ENCODE data around the gene COG6.
A peak's percentile ranks its signal among the peaks of the same experiment; 100 is the strongest.

Gene COG6

DNA sequence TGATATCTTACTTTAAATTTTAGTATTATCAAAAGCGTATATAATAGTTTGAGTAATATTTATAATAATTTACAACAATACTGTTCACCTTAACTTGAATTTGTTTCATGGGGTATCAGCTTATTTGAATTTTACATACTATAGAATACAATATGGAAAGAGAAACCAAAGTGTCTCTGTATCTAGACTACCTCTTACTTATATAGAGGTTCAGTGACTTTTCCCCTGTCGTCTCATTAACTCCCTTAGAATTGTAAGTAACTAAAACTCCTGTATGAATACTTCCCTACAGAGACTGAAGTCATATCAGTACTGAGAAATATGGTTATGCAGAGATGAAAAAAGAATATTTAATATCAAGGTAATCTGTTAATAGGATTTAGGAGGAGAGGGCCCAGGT, 26.8 kb downstream of the COG6 start:
- no peak for DNase-seq

DNA sequence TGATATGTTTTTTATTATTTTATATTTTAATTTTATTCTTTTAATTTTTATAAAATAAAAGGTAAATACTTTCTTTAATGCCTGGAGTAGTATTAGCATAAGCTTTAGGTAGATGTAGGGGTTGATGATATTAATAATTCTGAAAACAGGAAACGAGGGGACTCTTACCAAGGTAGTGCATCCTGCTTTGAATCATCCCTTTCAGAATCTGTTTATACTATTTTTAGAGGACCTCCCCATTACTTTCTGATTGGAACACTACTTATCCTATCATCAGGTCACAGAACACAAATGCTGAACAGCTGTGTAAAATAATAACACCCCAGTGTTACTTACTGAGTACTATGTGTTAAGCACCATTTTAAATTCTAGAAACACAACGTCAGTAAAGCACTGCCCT, 27.3 kb downstream of the COG6 start:
- no peak for DNase-seq

DNA sequence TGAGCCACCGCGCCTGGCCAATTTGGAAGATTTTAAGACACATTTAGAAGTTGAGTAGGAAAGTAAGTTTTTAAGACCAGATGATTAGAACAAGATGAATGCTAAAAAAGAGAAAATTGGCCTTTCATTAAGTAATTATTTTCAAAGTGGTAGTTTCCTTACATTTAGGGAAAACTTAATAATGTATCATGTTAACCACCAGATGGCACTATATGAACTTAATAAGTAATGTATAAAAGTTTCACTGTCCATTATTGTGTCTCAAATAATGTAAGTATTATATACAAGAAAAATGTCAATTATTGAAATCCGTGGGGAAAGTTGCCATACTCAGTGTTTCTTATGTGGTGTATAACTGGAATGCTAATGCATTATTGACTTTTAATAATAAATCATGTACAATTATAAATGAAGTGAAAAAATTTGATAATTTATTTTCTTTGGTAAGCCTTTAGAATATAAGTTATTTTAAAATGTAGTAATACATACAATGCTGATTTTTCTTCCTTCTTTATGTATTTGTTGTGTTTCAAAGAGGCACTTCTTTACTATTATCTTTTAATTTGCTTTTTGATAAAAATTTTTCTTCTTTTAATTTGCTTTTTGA, 29.2 kb downstream of the COG6 start:
- peak; percentile 3 for DNase-seq

DNA sequence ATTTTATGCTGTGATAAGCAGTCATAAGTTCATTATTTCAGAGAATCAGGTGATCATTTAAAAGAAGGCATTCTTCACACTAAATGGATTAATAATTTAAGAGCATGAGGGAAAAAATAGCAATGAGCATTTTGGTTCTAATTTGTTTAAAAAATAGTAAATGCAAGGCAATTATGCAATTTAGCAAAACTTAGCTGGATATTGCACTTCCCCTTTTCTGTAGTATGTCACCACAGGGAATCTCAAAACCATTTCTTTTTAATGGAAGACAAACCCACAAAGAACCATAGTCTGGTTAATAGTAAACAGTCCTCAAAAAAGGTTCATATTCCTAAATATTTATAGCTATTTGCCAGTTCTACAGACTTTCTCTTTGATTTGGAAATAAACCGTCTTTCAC, 30.2 kb downstream of the COG6 start:
- no peak for DNase-seq

DNA sequence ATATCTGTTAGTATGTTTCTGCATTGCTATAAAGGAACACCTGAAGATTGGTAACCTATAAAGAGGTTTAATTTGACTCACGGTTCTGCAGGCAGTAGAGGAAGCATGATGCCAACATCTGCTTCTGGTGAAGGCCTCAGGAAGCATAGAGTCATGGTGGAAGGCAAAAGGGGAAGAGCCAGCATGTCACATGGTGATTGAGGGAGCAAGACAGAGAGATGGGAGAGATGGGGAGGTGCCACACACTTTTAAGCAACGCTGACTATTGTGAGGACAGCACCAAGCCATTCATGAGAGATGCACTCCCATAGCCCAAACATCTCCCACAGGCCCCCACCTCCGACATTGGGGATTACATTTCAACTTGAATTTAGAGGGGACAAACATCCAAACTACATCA, 32.8 kb downstream of the COG6 start:
- no peak for DNase-seq

DNA sequence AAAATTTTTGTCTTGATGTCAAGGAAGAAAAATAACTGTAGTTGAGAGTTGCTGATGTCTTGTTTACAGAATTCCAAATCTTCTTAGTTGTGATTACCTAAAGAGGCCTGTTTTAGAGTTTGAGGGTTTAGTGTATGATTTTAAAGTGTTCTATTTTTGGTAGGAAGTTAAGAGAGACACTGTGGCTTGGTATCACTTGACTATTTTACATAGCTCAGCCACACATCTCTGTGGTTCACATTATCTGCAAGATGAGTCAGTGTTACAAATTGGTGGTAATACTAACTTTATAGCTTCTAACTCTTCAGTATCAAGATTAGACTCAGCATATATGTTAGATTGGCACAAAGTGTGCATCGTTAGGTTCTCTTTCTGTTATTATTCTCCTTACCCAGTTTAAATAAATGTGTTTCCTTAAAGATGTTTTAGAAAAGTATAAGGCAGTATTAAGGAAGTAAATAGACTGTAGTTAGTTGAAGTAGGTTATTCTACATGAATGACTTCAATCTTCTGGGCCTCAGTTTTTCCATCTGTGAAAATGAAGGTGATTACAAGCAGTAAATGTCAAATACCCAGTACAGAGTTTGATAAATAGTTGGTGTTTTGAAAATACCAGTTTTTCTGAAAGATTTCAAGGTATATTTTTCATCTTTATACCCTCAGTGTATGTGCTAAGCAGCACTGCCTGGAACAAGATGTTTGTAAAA, 33.4 kb downstream of the COG6 start:
- no peak for DNase-seq

DNA sequence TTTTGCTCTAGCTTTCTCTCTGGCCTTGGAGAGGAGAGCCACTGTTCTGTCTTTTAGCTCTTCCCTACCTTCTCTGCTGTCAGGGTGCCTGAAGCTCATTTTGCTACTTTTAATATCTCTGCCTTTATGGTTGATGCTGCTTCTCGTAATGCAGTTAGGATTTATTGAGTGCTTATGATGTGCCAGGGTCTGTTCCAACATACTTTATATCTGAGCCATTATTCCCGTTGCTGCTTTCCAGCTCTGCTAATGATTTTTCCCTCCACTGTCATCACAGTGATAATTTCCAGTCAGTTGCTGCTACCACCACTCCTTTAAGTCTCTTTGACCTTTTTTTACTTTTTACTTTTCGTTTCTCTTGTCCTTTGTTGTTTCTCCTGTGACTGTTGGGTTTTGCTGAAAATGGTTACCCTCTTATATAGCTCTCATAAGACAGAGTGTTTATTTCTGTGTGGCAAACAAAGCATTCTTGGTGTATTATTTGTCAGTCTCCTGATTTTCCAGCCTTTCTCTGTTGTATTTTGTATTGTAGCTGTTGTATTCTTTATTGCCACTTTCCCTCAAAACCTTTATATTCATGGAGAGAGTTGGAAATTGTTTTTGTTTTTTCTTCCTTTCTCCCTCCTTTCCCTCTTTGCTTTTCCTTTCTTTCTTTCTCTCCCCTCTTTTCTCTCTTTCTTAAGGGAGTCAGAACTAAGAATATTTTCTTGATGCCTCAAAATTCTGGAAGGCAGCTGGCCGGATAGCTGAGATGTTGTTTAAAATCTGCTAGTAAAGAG, 37.4 kb downstream of the COG6 start:
- no peak for DNase-seq

DNA sequence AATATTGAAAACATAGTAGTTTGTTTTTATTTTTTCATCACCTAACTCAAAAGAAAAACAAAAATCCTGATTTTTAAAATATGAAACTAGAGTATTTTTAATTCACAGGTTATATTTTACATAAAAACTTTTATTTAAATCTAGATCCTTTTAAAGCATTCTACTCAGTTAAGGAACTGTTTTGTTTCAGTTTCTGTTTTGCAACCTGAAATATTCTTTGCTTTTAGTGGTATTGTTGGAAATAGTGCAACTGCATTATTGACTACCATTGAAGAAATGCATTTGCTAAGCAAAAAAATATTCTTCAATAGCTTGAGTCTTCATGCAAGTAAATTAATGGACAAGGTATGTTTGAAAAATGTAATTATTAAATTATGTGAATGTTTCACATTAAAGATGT, 43.8 kb downstream of the COG6 start:
- DNase-seq = no peak

DNA sequence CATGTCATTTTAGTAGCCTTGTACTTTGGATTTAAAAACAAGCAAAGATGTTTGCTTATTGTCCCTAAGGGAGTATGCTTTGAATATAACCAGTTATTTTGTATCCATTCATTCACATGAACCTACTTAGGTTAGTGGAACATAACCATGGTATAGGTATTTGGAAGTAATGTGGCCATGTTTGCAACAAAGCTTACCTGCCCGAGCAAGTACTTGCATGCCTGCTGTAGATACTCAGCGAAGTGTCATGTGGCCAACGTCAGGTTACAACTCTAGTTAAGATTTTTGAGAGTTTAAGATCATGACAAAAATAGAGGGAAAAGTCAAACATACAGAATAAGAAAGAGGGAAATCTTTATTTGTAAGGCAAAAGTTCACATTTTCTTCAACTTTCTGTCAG, 57.2 kb downstream of the COG6 start:
- no peak for DNase-seq

DNA sequence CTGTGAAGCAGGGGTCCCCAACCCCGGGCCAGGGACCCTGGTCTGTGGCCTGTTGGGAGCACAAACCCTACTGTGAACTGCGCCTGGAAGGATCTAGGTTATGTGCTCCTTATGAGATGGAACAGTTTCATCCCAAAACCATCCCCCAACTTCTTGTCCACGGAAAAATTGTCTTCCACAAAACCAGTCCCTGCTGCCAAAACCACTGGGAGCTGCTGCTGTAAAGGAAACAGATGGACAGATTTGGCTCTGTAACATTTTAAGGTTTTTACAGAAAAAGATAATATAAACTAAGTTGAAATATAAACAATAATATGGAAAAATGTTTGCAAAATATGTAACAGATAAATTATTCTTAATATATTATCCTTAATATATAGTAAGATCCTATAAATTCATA, 73.7 kb downstream of the COG6 start:
- DNase-seq = no peak

DNA sequence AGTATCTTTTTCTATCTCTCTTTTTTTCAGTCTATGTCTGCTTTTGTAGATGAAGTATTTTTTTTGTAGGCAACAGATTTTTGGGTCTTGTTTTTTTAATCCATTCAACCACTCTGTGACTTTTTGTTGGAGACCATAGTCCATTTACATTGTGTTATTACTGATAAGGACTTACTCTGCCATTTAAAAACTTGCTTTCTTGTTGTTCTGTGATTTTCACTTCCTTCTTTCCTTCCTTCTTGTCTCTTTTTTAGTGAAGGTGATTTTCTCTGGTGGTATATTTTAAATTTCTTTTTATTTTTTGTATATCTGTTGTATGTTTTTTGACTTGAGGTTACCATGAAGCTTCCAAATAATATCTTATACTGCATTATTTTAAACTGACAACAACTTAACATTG, 79.5 kb downstream of the COG6 start:
- no peak for DNase-seq

DNA sequence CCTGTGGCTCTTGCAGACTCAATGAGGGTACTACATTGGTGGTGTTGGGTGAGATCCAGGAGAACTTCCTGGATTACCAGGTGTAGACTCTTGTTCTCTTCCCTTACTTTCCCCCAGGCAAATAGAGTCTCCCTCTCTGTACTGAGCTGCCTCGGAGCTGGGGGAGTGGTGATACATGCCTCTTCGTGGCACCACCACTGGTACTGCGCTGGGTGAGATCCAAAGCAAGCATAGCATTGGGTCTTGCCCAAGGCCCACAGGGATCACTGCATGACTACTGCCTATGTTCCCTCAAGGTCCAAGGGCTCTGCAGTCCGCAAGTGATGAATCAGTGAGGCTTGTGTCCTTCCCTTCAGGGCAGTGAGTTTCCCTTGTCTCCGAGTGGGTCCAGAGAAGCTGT, 81.6 kb downstream of the COG6 start:
- no peak for DNase-seq

DNA sequence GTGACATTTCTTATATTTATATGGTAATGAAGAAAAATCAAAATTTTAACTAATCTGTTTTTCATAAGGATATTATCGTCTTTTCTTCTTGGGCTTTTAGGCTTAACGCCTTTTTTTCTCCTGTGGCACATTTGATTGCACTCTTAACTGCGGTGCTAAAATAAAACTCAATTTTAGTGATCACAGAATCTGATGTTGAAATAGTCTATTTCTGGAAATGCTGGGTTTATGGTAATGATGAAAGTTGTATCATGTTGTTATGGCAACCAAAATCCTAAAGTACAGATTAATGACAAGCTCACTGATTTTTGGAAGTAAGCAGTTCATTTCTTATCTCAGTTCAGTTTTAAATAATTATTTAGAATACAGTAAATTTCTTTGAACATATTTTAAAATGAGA, 85.3 kb downstream of the COG6 start:
- no peak for DNase-seq

DNA sequence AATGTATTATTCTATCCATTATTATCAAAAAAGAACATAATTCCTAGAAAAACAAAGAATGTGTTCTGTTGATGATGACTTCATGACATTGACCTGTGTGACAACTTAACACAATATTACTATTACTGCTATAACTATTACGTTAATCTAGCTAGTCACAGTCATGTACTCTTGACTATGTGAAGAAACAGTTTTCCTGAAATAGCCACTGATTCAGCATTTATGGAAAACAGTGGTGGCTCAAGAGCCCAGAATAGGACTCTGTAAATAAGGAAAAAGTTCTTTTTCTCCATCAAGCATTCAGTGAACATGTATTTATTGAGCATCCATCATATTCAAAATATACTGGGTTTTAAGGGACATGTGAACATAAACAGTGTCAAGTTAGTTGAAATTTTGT, 93.5 kb downstream of the COG6 start:
- no peak for DNase-seq

DNA sequence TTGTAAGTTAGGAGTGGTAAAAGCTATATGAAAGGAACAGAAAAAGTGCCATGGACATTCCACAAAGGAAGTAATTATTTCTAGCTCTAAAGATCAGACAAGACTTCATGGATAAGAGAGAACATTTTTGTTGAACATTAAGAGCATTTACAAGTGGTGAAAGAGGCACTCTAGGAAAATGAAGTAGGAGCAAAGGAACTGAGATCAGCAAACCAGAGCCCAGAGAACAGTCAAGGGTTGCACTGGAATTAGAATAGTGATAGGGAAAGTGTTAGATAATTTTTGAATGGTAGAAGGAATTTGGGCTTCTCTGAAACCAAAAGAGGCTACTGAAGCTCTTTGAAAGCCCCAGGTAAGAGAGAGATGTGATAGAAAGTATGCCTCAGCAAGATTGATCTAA, 94.1 kb downstream of the COG6 start:
- DNase-seq = no peak

DNA sequence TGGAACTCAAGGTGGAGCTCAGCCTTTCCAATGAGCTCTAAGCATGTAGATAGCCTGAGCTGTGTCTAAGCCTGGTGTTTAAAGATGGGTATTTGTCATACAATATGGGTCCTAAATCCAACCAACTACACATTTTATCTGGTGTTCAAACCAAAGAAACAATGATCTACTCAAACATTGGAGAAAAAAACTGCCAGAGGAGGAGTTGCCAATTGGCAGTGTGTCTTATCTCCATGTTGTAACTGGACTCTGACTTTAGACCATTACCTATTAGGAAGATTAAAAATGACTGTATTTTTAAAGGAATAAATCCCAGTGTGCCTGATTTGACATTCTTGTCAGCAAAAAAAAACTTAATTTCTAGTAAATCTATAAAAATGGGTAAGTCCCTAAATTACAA, 96.3 kb downstream of the COG6 start:
- DNase-seq = no peak

DNA sequence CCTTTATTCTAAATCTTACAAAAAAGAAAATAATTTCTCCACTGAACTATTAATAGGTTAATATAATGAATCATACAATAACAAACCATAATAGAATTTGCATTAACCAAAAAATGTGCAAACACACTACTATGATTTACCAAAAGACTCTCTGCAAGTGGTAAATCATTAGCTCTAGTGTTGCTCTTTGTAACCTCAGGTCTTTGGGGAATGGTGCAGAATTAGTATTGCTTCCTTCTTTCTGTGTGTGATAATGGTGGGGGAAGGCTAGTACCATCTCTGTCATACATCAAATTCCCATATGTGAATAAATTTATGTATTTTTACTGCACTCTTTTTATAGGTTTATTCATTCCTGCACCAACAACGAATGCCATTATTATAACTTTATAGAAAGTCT, 105.1 kb downstream of the COG6 start:
- DNase-seq = no peak

DNA sequence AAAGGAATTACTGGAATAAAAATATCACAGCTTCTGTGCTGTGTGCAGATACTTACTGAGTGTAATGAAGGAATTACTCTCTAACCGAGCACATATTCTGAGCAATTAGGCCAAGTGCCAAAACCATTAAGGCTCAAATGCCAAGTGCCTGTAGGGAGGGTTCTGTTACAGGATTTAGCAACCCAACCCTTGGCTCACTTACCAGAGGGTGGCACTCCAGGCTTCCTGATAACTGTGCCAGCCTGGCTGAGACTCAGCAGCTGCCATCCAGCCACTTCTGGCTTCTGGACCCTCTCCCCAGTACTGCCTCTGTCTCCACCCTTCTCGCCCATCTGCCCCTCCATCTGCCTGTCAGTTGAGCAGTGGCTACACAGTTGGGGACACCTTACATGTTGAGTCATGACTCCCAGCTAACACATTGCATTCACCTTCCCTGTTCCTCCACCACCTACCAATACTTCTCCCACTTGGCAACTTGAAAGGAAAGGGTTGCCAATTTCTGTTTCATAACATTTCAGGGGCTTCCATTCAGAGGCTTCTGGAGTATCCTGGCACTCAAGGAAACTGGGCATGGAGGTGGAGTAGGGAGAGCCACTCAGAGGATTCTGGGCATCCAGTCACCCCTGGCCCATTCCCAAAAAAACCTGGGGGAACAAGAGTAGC, 110.5 kb downstream of the COG6 start:
- DNase-seq = peak; percentile 21

DNA sequence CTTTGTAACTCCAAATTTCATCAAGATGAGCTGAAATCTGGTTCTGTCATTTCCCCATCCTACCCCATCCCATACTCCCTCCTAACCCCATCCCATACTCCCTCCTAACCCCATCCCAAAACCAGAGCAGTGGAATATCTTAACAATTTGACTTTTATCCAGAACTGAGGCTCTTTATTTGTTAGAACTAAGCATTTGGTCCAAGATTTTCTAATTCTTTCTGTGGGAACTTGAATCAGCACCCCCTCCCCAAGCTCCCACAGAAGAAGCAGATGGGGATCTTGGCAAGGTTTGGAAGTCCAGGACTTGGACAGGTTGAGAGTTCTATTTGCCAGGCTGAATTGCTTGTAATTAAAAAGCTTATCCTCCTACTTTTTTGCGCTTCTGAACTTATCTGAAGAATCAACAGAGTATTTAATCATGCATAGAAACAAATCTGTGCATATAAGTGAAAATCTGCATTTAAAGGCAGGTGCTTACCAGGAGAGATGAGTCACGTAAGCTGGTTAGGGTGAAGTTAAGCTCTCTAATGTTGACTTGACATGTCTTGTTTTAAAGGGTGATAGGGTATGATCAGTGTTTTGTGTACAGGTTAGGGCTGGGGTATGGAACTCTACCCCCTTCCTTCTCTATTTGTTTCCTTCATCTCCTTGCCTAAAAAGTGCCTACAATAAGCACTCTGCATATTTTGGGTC, 111.1 kb downstream of the COG6 start:
- no peak for DNase-seq

DNA sequence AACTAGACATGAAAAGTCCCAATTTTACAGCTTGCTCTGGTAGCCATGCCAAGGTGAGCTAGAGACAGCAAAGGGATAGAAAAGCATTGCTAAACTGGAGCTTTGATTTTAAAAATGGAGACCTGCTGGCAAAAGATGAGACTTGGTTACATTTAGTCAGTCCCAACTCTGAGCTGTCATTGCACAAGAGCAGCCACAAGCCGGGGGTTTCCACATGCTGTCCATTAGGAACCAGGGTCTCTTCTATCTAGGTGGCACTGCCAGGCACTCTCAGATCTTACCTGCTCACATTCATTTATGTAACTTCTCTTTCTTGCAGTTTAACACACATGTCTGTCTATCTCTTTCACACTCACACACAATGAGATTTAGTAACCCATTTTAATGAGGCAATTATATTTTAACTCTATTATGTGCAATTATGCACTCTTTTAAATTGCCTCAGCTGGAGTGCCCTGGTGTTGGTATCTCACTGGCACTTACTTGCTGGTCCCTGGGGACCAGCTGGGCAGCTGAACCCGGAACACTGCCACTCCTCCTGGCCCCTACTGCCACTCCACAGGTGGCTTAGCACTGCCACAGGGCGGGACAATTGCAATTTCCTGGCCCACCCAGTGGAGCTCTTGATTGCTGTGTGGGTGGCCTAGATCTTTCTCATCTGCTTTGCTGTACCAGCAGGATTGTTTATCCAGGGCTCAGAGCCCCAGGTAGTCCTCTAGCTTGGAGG, 112.5 kb downstream of the COG6 start:
- peak; percentile 8 for DNase-seq

DNA sequence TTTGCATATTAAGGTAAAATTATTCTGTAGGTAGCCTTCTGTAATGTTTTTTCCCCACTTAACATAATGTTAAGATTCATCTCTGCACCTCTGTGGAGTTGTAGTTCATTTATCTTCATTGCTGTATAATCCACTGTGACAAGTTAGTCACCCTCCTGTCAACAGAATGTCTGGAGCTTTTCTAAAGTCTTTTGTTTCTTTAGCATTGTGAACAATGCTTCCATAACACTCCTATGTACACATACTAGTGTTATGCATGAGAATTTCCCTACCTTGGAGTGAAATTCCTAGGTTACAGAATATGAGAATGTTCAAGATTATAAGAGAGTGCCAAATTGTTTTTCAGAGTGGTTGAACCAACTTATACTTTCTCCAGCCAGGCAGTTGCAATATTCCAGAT, 113.5 kb downstream of the COG6 start:
- DNase-seq = no peak
